Transverse colon (tissue), 3 donors: ENCODE data around the gene RET.

Experiments used
- POLR2A ChIP-seq: fragments of 450-650 bp; IDR thresholded peaks from one replicate; pipeline ENCODE4 v1.6.1; 2016; ENCODE audit warnings: antibody characterized with exemption, mild to moderate bottlenecking, moderate library complexity
- TF ChIP-seq, protein P1 (sequence below), 5 experiments: fragments of 200-600 bp in 3 of 5; fragments of 450-650 bp in 2 of 5; sonication (generic) in 3 of 5; IDR thresholded peaks; 1 replicate in 2 of 5; 2 replicates in 3 of 5; pipeline ENCODE4 v1.5.1; 2016 to 2017; ENCODE audit warnings: antibody characterized with exemption in 5 of 5, inconsistent platforms in 3 of 5, mild to moderate bottlenecking in 2 of 5, moderate library complexity in 1 of 5

DNA sequence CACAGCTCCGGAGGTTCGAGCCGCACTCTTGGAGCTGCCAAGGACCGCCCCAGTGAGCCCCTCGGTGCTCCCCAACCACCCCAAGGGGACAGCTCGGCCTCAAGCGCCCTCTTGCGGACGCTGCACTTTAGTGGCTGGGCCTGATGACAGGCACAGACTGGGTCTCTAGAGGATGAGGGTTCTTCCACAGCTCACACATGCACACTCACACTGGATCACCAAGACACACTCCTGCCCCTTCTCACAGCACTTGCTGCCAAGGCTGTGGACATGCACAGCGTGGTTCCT is 2.1 kb downstream of the RET start:
- TF ChIP-seq, protein P1, sequence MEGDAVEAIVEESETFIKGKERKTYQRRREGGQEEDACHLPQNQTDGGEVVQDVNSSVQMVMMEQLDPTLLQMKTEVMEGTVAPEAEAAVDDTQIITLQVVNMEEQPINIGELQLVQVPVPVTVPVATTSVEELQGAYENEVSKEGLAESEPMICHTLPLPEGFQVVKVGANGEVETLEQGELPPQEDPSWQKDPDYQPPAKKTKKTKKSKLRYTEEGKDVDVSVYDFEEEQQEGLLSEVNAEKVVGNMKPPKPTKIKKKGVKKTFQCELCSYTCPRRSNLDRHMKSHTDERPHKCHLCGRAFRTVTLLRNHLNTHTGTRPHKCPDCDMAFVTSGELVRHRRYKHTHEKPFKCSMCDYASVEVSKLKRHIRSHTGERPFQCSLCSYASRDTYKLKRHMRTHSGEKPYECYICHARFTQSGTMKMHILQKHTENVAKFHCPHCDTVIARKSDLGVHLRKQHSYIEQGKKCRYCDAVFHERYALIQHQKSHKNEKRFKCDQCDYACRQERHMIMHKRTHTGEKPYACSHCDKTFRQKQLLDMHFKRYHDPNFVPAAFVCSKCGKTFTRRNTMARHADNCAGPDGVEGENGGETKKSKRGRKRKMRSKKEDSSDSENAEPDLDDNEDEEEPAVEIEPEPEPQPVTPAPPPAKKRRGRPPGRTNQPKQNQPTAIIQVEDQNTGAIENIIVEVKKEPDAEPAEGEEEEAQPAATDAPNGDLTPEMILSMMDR (IDR thresholded peaks at IDR 0.05) = peak; percentile 10 to 32 (median 24)
- no peak for TF ChIP-seq POLR2A
